Gastrocnemius medialis (tissue), 4 donors: ENCODE results near the gene PTPRF. TPM values are rescaled to one million over a fixed set of nuclear protein-coding genes. Genes with fewer than 3 reads are reported as not detected.

Source experiments
- ATAC-seq, 2 donors: fragments of 150-250 bp; one replicate each; pipeline ENCODE4 v1.9.1; 2016
- DNase-seq, 2 donors: peaks; one replicate each; pipeline ENCODE4 v3.0.0-alpha.2; 2019
- H3K27ac ChIP-seq, 4 donors: fragments of 200-600 bp; sonication (generic); 1 replicate in 1 of 4; 2 replicates in 3 of 4; pipeline ENCODE4 v1.5.1; 2016 to 2018; ENCODE audit warnings: mild to moderate bottlenecking in 2 of 4, moderate library complexity in 1 of 4
- H3K27me3 ChIP-seq, 3 donors: fragments of 200-600 bp; sonication (generic) in 2 of 3; 1 replicate in 1 of 3; 2 replicates in 2 of 3; pipeline versions ENCODE4 v1.5.1 to v1.6.0; 2016 to 2019; ENCODE audit warnings: mild to moderate bottlenecking in 1 of 3, moderate library complexity in 1 of 3
- H3K36me3 ChIP-seq, 2 donors: fragments of 200-600 bp; sonication (generic) in 1 of 2; one replicate each; pipeline ENCODE4 v1.5.1; 2017 to 2018
- H3K4me1 ChIP-seq, 2 donors: fragments of 200-600 bp; sonication (generic) in 1 of 2; one replicate each; pipeline ENCODE4 v1.5.1; 2016 to 2017; ENCODE audit warnings: mild to moderate bottlenecking in 2 of 2
- H3K4me3 ChIP-seq, 4 donors: fragments of 200-600 bp; sonication (generic) in 3 of 4; 1 replicate in 1 of 4; 2 replicates in 3 of 4; pipeline ENCODE4 v1.5.1; 2016 to 2019; ENCODE audit warnings: mild to moderate bottlenecking in 2 of 4
- H3K9me3 ChIP-seq, 3 donors: fragments of 200-600 bp; sonication (generic) in 2 of 3; 1 replicate in 1 of 3; 2 replicates in 2 of 3; pipeline ENCODE4 v1.5.1; 2016 to 2019
- CTCF ChIP-seq, 5 experiments: fragments of 450-650 bp in 3 of 5; fragments of 200-600 bp in 2 of 5; sonication (generic) in 2 of 5; IDR thresholded peaks in 4 of 5; conservative IDR thresholded peaks in 1 of 5; 1 replicate in 4 of 5; 2 replicates in 1 of 5; pipeline ENCODE4 v1.5.1; 2016 to 2019; ENCODE audit warnings: antibody characterized with exemption in 5 of 5, mild to moderate bottlenecking in 3 of 5, moderate library complexity in 3 of 5
- POLR2A ChIP-seq, 2 donors: fragments of 450-650 bp; IDR thresholded peaks; one replicate each; pipeline ENCODE4 v1.6.1; 2017; ENCODE audit warnings: antibody characterized with exemption in 2 of 2, mild to moderate bottlenecking in 2 of 2, moderate library complexity in 2 of 2
- in situ Hi-C, 4 donors: fragments of 200-750 bp; cut with MboI; loops; one replicate each; pipeline versions ENCODE4 v1.15.0 to v1.8.0; 2017; ENCODE audit warnings: low sequenced_read_pairs in 4 of 4
- intact Hi-C: fragments of 100-400 bp; cut with DNase I; formaldehyde crosslinking; loops from one replicate; pipeline ENCODE4 v1.15.1; 2023; ENCODE audit warnings: low total_unique reads
- total RNA-seq, 4 donors: library from RNA; depleted of rRNA; stranded (reverse); fragments of >200 nt; gene quantifications; one replicate each; pipeline versions ENCODE4 v1.1.0 to v1.2.3, GENCODE V29; 2016

Gene PTPRF
- total RNA-seq, 4 donors from 2014 or later, result 1.8 to 2.6 (median 2.5) TPM

- intact Hi-C loops, result no loop called here
- H3K4me1 ChIP-seq, result peaks cover 0 to 11% of the 10 kb centered on the region in 2 donors
- in situ Hi-C loops, result no loop called here
Measured at GRCh38 chr1:43592051-43592665, 61.5 kb downstream of the PTPRF start.

GRCh38 chr1:43592974-43593683 is 62.4 kb downstream of the PTPRF start:
- DNase-seq (no peak), ATAC-seq (no peak)
- Histone ChIP-seq H3K4me3 (no peak overlapping the region), H3K4me1 (peaks cover 0 to under 1% of the 10 kb centered on the region in 2 donors), H3K27ac (no peak overlapping the region), H3K36me3 (no peaks in the 10 kb centered on the region), H3K9me3 (no peaks in the 10 kb centered on the region), H3K27me3 (no peaks in the 10 kb centered on the region)
- in situ Hi-C loops, result no loop called here
- intact Hi-C loops, result no loop called here
- TF ChIP-seq CTCF (IDR thresholded peaks at IDR 0.05 in 4 of 5, conservative IDR thresholded peaks at IDR 0.05 in 1 of 5) (no peak), POLR2A (IDR thresholded peaks at IDR 0.05) (no peak)

More at GRCh38 chr1:43592051-43592665, 61.5 kb downstream of the PTPRF start:
- Histone ChIP-seq H3K27ac (no peak overlapping the region), H3K27me3 (no peaks in the 10 kb centered on the region), H3K4me3 (no peak overlapping the region), H3K9me3 (no peaks in the 10 kb centered on the region), H3K36me3 (no peaks in the 10 kb centered on the region)
- TF ChIP-seq CTCF (IDR thresholded peaks at IDR 0.05 in 4 of 5, conservative IDR thresholded peaks at IDR 0.05 in 1 of 5) (no peak), POLR2A (IDR thresholded peaks at IDR 0.05) (no peak)
- DNase-seq, result no peak
- ATAC-seq, result no peak

- TF ChIP-seq POLR2A (IDR thresholded peaks at IDR 0.05) (no peak), CTCF (IDR thresholded peaks at IDR 0.05 in 4 of 5, conservative IDR thresholded peaks at IDR 0.05 in 1 of 5) (no peak)
- in situ Hi-C loops, result no loop called here
- no peak for DNase-seq
- intact Hi-C loops, result no loop called here
- H3K36me3 ChIP-seq, result no peaks in the 10 kb centered on the region
- no peak overlapping the region for H3K27ac ChIP-seq
- no peak overlapping the region for H3K4me3 ChIP-seq
- H3K9me3 ChIP-seq, result no peaks in the 10 kb centered on the region
- H3K4me1 ChIP-seq, result no peaks in the 10 kb centered on the region
- no peak for ATAC-seq
- H3K27me3 ChIP-seq, result no peaks in the 10 kb centered on the region
Measured at GRCh38 chr1:43596579-43596978, 65.9 kb downstream of the PTPRF start.

GRCh38 chr1:43597028-43597427 is 66.3 kb downstream of the PTPRF start:
- no peak overlapping the region for H3K27ac ChIP-seq
- ATAC-seq (no peak), DNase-seq (no peak)
- H3K9me3 ChIP-seq, result no peaks in the 10 kb centered on the region
- H3K27me3 ChIP-seq, result no peaks in the 10 kb centered on the region
- no peak overlapping the region for H3K4me3 ChIP-seq
- H3K4me1 ChIP-seq, result no peaks in the 10 kb centered on the region
- in situ Hi-C loops, result no loop called here
- TF ChIP-seq CTCF (IDR thresholded peaks at IDR 0.05 in 4 of 5, conservative IDR thresholded peaks at IDR 0.05 in 1 of 5) (no peak), POLR2A (IDR thresholded peaks at IDR 0.05) (no peak)
- intact Hi-C loops, result no loop called here
- no peaks in the 10 kb centered on the region for H3K36me3 ChIP-seq
